Parathyroid adenoma (tissue), 2 donors: ENCODE measurements around the gene CRCP.

Experiments
- H2AFZ ChIP-seq: fragments of 300-600 bp; sonication (generic); one replicate; pipeline ENCODE4 v1.7.0; 2017; ENCODE audit warnings: antibody characterized with exemption, mild to moderate bottlenecking
- H3K27ac ChIP-seq: fragments of 300-600 bp; sonication (generic); one replicate; pipeline ENCODE4 v1.7.0; 2017
- H3K27me3 ChIP-seq: fragments of 300-600 bp; sonication (generic); one replicate; pipeline ENCODE4 v1.7.0; 2017; ENCODE audit warnings: low read length; ENCODE audit not compliant: control insufficient read depth, insufficient read depth
- H3K36me3 ChIP-seq: fragments of 300-600 bp; sonication (generic); one replicate; pipeline ENCODE4 v1.7.0; 2017; ENCODE audit warnings: low read length; ENCODE audit not compliant: control insufficient read depth, insufficient read depth
- H3K4me1 ChIP-seq: fragments of 300-600 bp; sonication (generic); one replicate; pipeline ENCODE4 v1.7.0; 2017; ENCODE audit warnings: control low read depth
- H3K4me2 ChIP-seq: fragments of 300-600 bp; sonication (generic); one replicate; pipeline ENCODE4 v1.7.0; 2017; ENCODE audit warnings: low read length
- H3K4me3 ChIP-seq: fragments of 300-600 bp; sonication (generic); one replicate; pipeline ENCODE4 v1.7.0; 2017; ENCODE audit warnings: low read depth, low read length
- H3K79me2 ChIP-seq: fragments of 300-600 bp; sonication (generic); one replicate; pipeline ENCODE4 v1.7.0; 2017; ENCODE audit warnings: control low read depth
- H3K9ac ChIP-seq: fragments of 300-600 bp; sonication (generic); one replicate; pipeline ENCODE4 v1.7.0; 2017; ENCODE audit warnings: mild to moderate bottlenecking
- H3K9me3 ChIP-seq: fragments of 300-600 bp; sonication (generic); one replicate; pipeline ENCODE4 v1.7.0; 2017; ENCODE audit warnings: low read length; ENCODE audit not compliant: control insufficient read depth
- TF ChIP-seq, protein P1 (sequence below): fragments of 300-600 bp; sonication (generic); IDR thresholded peaks from one replicate; pipeline ENCODE4 v1.7.0; 2017; ENCODE audit warnings: antibody characterized with exemption, mild to moderate bottlenecking
- donor health status: primary hyperparathyroidism.

CRCP gene

DNA sequence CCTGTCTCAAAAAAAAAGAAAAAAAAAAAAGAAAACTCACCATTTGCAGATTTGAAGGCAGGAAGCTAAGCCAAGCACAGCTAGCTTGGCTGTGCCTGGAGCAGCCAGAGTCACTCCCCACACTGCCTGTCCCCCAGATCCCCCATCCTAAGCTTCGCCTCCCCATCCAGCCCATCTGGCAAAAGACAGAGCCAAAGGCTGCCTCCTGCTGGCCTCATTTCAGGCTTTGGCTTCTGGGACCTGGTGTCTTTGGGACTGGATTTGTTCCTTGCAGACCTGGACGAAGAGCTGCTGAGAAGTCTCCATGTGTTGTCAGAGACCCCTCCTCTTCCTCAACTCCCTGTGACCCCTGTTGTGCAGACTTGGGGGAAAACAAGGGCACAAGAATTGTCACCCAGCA, 31.0 kb upstream of the CRCP start:
- Histone ChIP-seq H3K27me3 (no peaks in the 10 kb centered on the region), H3K4me3 (no peak overlapping the region), H3K36me3 (no peaks in the 10 kb centered on the region), H3K27ac (no peak overlapping the region), H3K4me2 (no peak overlapping the region), H2AFZ (no peak overlapping the region), H3K9ac (no peak overlapping the region), H3K9me3 (no peaks in the 10 kb centered on the region), H3K4me1 (no peaks in the 10 kb centered on the region), H3K79me2 (no peaks in the 10 kb centered on the region)
- TF ChIP-seq, protein P1, sequence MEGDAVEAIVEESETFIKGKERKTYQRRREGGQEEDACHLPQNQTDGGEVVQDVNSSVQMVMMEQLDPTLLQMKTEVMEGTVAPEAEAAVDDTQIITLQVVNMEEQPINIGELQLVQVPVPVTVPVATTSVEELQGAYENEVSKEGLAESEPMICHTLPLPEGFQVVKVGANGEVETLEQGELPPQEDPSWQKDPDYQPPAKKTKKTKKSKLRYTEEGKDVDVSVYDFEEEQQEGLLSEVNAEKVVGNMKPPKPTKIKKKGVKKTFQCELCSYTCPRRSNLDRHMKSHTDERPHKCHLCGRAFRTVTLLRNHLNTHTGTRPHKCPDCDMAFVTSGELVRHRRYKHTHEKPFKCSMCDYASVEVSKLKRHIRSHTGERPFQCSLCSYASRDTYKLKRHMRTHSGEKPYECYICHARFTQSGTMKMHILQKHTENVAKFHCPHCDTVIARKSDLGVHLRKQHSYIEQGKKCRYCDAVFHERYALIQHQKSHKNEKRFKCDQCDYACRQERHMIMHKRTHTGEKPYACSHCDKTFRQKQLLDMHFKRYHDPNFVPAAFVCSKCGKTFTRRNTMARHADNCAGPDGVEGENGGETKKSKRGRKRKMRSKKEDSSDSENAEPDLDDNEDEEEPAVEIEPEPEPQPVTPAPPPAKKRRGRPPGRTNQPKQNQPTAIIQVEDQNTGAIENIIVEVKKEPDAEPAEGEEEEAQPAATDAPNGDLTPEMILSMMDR: no peak

DNA sequence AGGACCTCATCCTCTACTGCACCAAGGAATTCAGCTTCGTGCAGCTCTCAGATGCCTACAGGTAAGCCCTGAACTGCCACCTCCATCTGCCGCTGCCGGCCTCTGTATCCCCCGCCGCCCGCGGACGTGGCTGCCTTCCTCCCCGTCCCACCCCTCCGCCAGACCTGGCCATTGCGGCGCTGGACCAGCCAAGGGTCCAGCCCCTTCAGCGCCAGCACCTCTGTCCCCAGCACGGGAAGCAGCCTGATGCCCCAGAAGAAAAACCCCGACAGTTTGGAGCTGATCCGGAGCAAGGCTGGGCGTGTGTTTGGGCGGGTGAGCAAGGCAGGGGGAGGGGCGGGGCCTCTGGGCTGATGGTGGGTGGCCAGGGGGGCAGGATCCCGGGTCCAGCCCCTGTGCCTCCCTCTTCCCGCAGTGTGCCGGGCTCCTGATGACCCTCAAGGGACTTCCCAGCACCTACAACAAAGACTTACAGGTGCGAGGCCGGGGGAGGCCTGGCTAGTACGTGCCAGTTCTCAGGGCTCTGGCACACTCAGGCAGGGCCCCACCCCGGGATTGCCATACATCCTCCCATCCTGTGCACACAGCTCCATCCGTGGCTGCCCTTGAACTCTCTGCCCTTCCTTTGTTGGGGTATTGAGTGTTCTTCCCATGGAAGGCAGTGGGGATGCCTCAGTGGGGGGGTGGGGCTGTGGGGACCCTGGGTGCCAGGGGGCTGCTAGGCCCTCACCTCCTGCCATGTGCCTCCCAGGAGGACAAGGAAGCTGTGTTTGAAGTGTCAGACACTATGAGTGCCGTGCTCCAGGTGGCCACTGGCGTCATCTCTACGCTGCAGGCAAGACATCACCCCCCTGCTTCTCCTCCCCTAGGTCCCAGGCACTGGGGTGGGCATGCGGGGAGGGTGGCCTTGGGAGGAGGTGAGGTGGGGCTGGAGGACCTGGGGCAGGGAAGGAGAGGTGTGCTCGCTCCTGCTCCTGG, 25.5 kb upstream of the CRCP start:
- H3K4me1 ChIP-seq: no peaks in the 10 kb centered on the region
- TF ChIP-seq, protein P1: no peak
- H3K9ac ChIP-seq: no peak overlapping the region
- no peak overlapping the region for H3K4me3 ChIP-seq
- no peak overlapping the region for H3K4me2 ChIP-seq
- no peak overlapping the region for H2AFZ ChIP-seq
- H3K9me3 ChIP-seq: no peaks in the 10 kb centered on the region
- H3K79me2 ChIP-seq: no peaks in the 10 kb centered on the region
- H3K36me3 ChIP-seq: no peaks in the 10 kb centered on the region
- no peaks in the 10 kb centered on the region for H3K27me3 ChIP-seq
- H3K27ac ChIP-seq: no peak overlapping the region

DNA sequence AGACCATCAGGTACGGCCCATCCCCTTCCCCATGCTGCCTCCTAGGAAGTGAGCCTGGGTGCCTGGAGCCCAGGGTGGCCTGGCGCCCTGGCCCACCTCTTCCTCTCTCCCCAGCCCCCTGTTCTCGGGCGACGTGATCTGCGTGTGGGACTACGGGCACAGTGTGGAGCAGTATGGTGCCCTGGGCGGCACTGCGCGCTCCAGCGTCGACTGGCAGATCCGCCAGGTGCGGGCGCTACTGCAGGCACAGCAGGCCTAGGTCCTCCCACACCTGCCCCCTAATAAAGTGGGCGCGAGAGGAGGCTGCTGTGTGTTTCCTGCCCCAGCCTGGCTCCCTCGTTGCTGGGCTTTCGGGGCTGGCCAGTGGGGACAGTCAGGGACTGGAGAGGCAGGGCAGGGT, 22.0 kb upstream of the CRCP start:
- H3K9ac ChIP-seq: no peak overlapping the region
- no peak overlapping the region for H3K4me3 ChIP-seq
- H3K27ac ChIP-seq: no peak overlapping the region
- TF ChIP-seq, protein P1: no peak
- no peaks in the 10 kb centered on the region for H3K36me3 ChIP-seq
- no peaks in the 10 kb centered on the region for H3K9me3 ChIP-seq
- H2AFZ ChIP-seq: no peak overlapping the region
- no peaks in the 10 kb centered on the region for H3K79me2 ChIP-seq
- no peaks in the 10 kb centered on the region for H3K27me3 ChIP-seq
- H3K4me1 ChIP-seq: no peaks in the 10 kb centered on the region
- H3K4me2 ChIP-seq: no peak overlapping the region

DNA sequence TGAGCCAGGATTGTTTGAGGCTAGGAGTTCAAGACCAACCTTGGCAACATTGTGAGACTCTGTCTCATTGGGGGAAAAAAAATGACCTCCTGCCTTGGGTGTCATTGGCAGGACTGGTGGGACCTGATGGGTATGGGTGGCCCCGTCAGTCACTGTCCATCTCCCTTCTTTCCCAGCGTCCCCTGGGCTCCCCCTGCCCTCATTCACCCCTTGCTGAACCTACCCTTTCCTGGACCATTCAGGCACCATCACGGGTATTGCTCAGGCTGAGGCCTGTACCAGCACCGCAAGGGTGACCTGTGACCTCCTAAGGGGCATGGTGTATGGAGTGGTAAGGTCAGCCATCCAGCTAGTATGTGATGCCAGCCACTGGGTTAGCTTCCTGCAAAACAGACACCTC, 19.6 kb upstream of the CRCP start:
- no peak overlapping the region for H2AFZ ChIP-seq
- no peak overlapping the region for H3K27ac ChIP-seq
- TF ChIP-seq, protein P1: no peak
- no peaks in the 10 kb centered on the region for H3K4me1 ChIP-seq
- no peak overlapping the region for H3K4me3 ChIP-seq
- H3K79me2 ChIP-seq: no peaks in the 10 kb centered on the region
- H3K4me2 ChIP-seq: no peak overlapping the region
- no peaks in the 10 kb centered on the region for H3K9me3 ChIP-seq
- no peaks in the 10 kb centered on the region for H3K36me3 ChIP-seq
- H3K27me3 ChIP-seq: no peaks in the 10 kb centered on the region
- no peak overlapping the region for H3K9ac ChIP-seq

DNA sequence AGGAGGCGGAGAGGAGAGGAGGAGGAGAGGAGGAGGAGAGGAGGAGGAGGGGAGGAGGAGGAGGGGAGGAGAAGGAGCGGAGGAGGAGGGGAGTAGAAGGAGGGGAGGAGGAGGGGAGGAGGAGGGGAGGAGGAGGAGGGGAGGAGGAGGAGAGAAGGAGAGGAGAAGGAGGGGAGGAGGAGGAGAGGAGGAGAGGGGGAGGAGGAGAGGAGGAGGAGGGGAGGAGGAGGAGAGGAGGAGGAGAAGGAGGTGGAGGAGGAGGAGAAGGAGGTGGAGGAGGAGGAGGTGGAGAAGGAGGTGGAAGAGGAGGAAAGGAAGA, 15.5 kb upstream of the CRCP start:
- Histone ChIP-seq H3K9me3 (no peaks in the 10 kb centered on the region), H3K36me3 (no peaks in the 10 kb centered on the region), H3K4me1 (no peaks in the 10 kb centered on the region), H3K4me3 (no peak overlapping the region), H3K9ac (no peak overlapping the region), H3K27me3 (no peaks in the 10 kb centered on the region), H3K27ac (no peak overlapping the region), H3K79me2 (no peaks in the 10 kb centered on the region), H2AFZ (peak overlapping the region; percentile 87), H3K4me2 (no peak overlapping the region)
- TF ChIP-seq, protein P1: no peak
